ENCODE measurements around the gene PREX1.

PREX1 gene

GRCh38 chr20:48738399-48739304, 89.1 kb downstream of the PREX1 start:
- H3K4me1 ChIP-seq (ENCODE audit: low read depth, poor library complexity, severe bottlenecking), result no peaks in the 10 kb centered on the region
- no peak overlapping the region for H3K27ac ChIP-seq
- H3K9ac ChIP-seq, result no peak overlapping the region
- H3K4me2 ChIP-seq, result no peak overlapping the region
- H2AFZ ChIP-seq (ENCODE audit: low read depth), result no peak overlapping the region
- H3K79me2 ChIP-seq (ENCODE audit: insufficient read depth, low read depth), result no peaks in the 10 kb centered on the region
- H4K20me1 ChIP-seq (ENCODE audit: insufficient read depth), result no peaks in the 10 kb centered on the region
- no peaks in the 10 kb centered on the region for H3K27me3 ChIP-seq (ENCODE audit: insufficient read depth, low read depth)
- H3K4me3 ChIP-seq (IDR thresholded peaks at IDR 0.05; ENCODE audit: insufficient read depth, low read depth, low read length), result no peak overlapping the region
- TF ChIP-seq CTCF (conservative IDR thresholded peaks at IDR 0.05; ENCODE audit: low read depth, low read length), result no peak
- H3K36me3 ChIP-seq (ENCODE audit: insufficient read depth), result no peaks in the 10 kb centered on the region

DNA sequence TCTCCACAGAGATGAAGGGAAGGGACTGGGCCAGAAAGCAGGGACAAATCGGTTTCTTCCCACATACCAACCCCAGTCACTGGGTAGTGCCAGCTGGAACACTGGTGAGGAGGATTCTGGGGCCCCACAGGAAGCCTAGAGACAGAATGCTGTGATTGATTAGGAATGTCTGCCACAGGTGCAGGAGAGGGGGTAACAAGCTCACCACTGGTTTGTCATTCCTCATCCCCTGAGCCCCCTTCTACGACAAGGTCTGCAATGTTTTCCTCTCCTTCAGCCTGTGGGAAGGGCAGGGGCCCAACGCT, 89.8 kb downstream of the PREX1 start:
- no peaks in the 10 kb centered on the region for H3K27me3 ChIP-seq (ENCODE audit: insufficient read depth, low read depth)
- H3K79me2 ChIP-seq (ENCODE audit: insufficient read depth, low read depth), result no peaks in the 10 kb centered on the region
- no peak overlapping the region for H3K27ac ChIP-seq
- H4K20me1 ChIP-seq (ENCODE audit: insufficient read depth), result no peaks in the 10 kb centered on the region
- TF ChIP-seq CTCF (conservative IDR thresholded peaks at IDR 0.05; ENCODE audit: low read depth, low read length), result no peak
- H3K36me3 ChIP-seq (ENCODE audit: insufficient read depth), result no peaks in the 10 kb centered on the region
- H3K4me1 ChIP-seq (ENCODE audit: low read depth, poor library complexity, severe bottlenecking), result no peaks in the 10 kb centered on the region
- H3K9ac ChIP-seq, result no peak overlapping the region
- no peak overlapping the region for H3K4me2 ChIP-seq
- no peak overlapping the region for H3K4me3 ChIP-seq (IDR thresholded peaks at IDR 0.05; ENCODE audit: insufficient read depth, low read depth, low read length)
- H2AFZ ChIP-seq (ENCODE audit: low read depth), result no peak overlapping the region

DNA sequence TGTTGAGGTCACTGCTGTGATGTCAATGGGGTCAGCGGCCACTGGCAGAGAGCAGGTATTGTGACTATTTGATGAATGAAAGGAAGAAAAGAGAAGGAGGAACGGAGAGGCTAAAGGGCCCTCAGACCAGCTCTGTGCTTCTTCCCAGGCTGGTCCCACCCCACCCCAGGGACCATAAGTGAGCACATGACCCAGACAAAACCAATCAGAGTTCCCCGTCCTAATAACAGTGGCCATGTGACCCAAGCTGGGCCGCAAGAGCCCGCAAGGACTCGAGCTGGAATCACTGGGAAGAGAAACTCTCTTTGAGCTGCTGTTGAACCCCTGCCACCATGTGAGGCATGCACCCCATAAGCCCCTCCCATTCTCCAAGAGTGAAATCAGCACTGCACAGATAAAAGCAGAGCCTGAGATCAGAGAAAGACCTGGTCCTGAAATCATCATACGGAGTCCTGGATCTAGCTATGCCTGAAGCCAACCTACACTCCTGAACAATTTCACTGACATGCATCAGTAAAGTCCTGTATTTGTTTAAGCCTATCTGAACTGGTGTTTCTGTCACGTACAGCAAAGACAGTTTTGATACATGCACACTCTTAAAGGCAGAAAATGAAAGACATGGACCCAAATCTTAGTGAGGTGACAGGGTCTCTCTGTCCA, 90.2 kb downstream of the PREX1 start:
- H3K9ac ChIP-seq, result no peak overlapping the region
- no peak overlapping the region for H3K27ac ChIP-seq
- H2AFZ ChIP-seq (ENCODE audit: low read depth), result no peak overlapping the region
- no peak overlapping the region for H3K4me3 ChIP-seq (IDR thresholded peaks at IDR 0.05; ENCODE audit: insufficient read depth, low read depth, low read length)
- TF ChIP-seq CTCF (conservative IDR thresholded peaks at IDR 0.05; ENCODE audit: low read depth, low read length), result no peak
- no peaks in the 10 kb centered on the region for H4K20me1 ChIP-seq (ENCODE audit: insufficient read depth)
- H3K27me3 ChIP-seq (ENCODE audit: insufficient read depth, low read depth), result no peaks in the 10 kb centered on the region
- no peaks in the 10 kb centered on the region for H3K36me3 ChIP-seq (ENCODE audit: insufficient read depth)
- H3K4me2 ChIP-seq, result no peak overlapping the region
- H3K79me2 ChIP-seq (ENCODE audit: insufficient read depth, low read depth), result no peaks in the 10 kb centered on the region
- no peaks in the 10 kb centered on the region for H3K4me1 ChIP-seq (ENCODE audit: low read depth, poor library complexity, severe bottlenecking)

DNA sequence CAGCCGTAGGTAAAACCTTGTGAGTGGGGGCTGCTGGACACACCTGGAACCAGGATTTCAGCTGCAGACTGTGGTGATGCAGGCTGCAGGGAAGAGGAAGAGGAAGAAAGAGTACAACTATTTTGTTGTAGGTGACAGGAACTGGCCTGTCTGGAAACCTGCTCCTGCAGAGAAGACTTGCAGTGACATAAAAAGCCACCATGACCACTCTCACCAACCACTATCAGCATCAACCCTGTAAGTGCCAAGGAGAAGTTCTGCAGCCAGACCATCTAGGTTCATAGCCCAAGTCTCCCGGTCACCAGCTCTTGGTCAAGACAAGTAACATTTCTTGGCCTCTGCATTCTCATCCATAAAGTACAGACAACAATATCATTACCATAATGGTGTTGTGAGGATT, 91.2 kb downstream of the PREX1 start:
- Histone ChIP-seq H3K4me1 (ENCODE audit: low read depth, poor library complexity, severe bottlenecking) (no peaks in the 10 kb centered on the region), H3K27me3 (ENCODE audit: insufficient read depth, low read depth) (no peaks in the 10 kb centered on the region), H3K36me3 (ENCODE audit: insufficient read depth) (no peaks in the 10 kb centered on the region), H3K9ac (no peak overlapping the region), H3K27ac (no peak overlapping the region), H3K4me3 (IDR thresholded peaks at IDR 0.05; ENCODE audit: insufficient read depth, low read depth, low read length) (no peak overlapping the region), H3K79me2 (ENCODE audit: insufficient read depth, low read depth) (no peaks in the 10 kb centered on the region), H3K4me2 (no peak overlapping the region), H2AFZ (ENCODE audit: low read depth) (no peak overlapping the region), H4K20me1 (ENCODE audit: insufficient read depth) (no peaks in the 10 kb centered on the region)
- no peak for TF ChIP-seq CTCF (conservative IDR thresholded peaks at IDR 0.05; ENCODE audit: low read depth, low read length)
